ENCODE data around the gene CCR7.

The CCR7 gene

DNA sequence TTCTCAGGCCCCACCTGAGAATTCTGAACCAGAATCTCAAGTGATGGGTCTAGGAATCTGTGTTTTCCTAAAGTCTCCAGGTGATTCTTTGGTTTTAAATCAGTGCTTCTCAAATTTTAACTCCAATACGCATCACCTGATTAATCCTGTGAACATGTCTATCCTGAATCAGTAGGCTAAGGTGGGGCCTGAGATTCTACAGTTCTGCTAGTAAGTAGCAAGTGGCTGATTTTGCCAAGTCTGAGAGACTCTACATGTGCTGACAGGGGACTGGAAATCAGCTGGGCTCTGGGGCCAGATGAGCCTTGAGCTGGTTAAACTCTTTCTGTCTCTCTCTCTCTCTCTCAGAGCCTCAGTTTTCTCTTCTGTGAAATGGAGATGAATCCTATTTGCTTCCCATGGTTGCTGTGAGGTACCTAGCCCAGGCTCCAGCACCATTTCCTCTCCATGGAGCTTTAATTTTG is 9.0 kb downstream of the CCR7 start:
- peak; percentile 63 for DNase-seq (ENCODE audit: low spot score)

DNA sequence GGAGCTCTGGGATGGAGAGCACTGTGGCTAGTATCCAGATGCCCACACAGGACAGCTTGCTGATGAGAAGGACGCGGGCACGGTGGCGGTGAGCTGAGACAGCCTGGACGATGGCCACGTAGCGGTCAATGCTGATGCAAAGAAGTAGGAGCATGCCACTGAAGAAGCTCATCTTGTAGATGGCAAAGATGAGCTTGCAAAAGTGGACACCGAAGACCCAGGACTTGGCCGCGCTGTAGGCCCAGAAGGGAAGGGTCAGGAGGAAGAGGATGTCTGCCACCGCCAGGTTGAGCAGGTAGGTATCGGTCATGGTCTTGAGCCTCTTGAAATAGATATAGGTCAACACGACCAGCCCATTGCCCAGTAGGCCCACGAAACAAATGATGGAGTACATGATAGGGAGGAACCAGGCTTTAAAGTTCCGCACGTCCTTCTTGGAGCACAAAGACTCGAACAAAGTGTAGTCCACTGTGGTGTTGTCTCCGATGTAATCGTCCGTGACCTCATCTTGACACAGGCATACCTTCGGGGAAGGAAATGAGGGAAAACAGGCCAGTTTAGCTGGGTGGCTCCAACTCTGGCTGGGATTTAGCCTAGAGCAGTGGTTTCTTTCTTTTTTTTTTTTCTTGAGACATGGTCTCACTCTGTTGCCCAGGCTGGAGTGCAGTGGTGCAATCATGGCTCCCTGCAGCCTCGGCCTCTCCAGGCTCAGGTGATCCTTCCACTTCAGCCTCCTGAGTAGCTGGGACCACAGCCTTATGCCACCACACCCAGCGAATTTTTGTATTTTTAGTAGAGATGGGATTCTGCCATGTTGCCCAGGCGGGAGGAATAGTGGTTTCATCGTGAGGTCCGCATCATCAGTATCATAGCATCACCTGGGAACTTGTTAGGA is 9.7 kb downstream of the CCR7 start:
- Histone ChIP-seq H3K4me3 (peak overlapping the region; percentile 10), H3K27ac (peak overlapping the region in 1 of 2 donors; percentile 82)
- peak; percentile 68 for DNase-seq (ENCODE audit: low spot score)
- TF ChIP-seq CTCF (IDR thresholded peaks at IDR 0.05): no peak

More for the DNA sequence above, 9.0 kb downstream of the CCR7 start:
- peak overlapping the region in 1 of 2 donors; percentile 70 for H3K27ac ChIP-seq
- TF ChIP-seq CTCF (IDR thresholded peaks at IDR 0.05): no peak
- H3K4me3 ChIP-seq: peak overlapping the region; percentile 10

DNA sequence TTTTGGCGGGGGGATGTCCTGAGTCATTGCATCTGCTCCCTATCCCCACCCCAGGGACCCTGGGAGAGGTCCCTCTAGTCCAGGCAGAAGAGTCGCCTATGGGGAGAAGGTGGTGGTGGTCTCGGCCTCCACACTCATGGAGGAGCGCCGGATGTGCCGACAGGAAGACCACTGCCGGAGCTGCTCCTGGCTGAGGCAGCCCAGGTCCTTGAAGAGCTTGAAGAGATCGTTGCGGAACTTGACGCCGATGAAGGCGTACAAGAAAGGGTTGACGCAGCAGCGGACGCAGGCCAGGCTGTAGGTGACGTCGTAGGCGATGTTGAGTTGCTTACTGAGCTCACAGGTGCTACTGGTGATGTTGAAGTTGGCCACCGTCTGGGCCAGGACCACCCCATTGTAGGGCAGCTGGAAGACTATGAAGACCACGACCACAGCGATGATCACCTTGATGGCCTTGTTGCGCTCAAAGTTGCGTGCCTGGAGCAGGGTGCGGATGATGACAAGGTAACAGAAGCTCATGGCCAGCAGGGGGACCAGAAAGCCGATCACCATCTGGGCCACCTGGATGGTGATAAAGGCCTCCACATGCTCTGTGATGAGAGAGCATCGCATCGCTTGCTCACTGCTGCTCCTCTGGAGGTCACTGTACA is 10.5 kb downstream of the CCR7 start:
- Histone ChIP-seq H3K27ac (peak overlapping the region; percentile 27 to 82), H3K4me3 (peak overlapping the region; percentile 53)
- DNase-seq (ENCODE audit: low spot score): peak; percentile 71

GRCh38 chr17:40553694-40554534 is 11.4 kb downstream of the CCR7 start:
- Histone ChIP-seq H3K27ac (peak overlapping the region; percentile 27 to 82), H3K4me3 (peak overlapping the region; percentile 53)
- no peak for TF ChIP-seq CTCF (IDR thresholded peaks at IDR 0.05)
- peak; percentile 87 for DNase-seq (ENCODE audit: low spot score)

More for the DNA sequence above, 10.5 kb downstream of the CCR7 start:
- TF ChIP-seq CTCF (IDR thresholded peaks at IDR 0.05): no peak

DNA sequence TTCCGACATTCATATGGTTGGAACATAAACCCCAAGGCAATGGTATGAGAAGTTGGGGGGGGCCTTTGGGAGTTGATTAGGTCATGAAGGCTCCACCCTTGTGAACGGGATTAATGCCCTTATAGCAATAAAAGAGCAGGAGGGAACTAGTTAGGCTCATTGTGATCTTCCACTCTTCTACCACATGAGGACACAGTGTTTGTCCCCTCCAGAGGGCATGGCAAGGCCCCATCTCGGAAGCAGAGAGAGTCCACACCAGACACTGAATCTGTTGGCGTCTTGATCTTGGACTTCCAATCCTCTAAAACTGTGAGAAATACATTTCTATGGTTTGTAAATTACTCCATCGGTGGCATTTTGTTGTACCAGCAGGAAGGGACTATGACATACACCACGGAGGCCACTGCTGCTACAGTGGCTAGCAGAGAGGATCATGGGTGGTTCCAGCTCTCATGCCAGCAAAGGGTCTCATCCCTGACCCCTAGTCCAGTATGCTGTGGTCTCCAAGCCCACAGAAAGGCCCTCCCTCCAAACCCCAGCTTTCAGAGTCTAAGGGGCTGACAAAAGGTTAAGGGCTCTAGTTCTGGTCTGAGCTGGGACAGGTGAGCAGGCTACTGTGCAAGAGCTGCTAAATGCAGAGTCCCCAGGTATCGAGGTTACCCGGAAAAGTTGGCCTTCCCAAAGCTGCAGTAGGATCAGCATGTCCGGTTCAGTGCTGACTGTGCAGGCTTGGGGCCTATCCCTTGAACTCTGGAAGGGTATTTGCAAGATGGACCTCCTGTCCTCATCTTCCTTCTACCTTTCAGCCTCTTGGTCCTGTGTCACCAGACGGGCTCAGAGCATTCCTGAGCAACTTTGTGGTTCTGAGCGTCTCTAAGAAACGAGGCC is 12.2 kb downstream of the CCR7 start:
- DNase-seq (ENCODE audit: low spot score): peak; percentile 78
- H3K4me3 ChIP-seq: peak overlapping the region; percentile 6

More for the DNA sequence above, 12.2 kb downstream of the CCR7 start:
- TF ChIP-seq CTCF (IDR thresholded peaks at IDR 0.05): no peak
- peak overlapping the region; percentile 58 to 82 for H3K27ac ChIP-seq
